ENCODE data around the gene AGPS.
"Not testable (repeated sequence)": the region's sequence is repeated elsewhere in the genome, so short reads cannot be mapped to it uniquely, and the experiment has no call there.

The AGPS gene

DNA sequence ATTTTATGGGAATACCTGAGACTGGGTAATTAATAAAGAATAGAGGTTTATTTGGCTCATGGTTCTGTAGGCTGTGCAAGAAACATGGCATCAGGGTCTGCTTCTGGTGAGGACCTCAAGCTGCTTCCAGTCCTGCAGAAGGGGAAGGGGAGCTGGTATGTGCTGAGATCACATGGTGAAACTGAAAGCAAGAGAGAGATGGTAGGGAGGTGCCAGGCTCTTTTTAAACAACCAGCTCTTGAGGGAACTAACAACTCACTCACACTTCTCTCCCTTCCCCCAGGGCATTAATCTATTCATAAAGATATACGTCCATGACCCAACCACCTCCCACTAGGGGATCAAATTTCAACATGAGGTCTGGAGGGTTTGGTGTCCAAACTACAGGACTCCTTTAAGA is 40.1 kb downstream of the AGPS start:
- TF ChIP-seq, protein P1, sequence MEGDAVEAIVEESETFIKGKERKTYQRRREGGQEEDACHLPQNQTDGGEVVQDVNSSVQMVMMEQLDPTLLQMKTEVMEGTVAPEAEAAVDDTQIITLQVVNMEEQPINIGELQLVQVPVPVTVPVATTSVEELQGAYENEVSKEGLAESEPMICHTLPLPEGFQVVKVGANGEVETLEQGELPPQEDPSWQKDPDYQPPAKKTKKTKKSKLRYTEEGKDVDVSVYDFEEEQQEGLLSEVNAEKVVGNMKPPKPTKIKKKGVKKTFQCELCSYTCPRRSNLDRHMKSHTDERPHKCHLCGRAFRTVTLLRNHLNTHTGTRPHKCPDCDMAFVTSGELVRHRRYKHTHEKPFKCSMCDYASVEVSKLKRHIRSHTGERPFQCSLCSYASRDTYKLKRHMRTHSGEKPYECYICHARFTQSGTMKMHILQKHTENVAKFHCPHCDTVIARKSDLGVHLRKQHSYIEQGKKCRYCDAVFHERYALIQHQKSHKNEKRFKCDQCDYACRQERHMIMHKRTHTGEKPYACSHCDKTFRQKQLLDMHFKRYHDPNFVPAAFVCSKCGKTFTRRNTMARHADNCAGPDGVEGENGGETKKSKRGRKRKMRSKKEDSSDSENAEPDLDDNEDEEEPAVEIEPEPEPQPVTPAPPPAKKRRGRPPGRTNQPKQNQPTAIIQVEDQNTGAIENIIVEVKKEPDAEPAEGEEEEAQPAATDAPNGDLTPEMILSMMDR (IDR thresholded peaks at IDR 0.05; ENCODE audit: control insufficient read depth, insufficient read depth, low read depth, low read length, missing control alignments): no peak
- no peak overlapping the region for H3K4me3 ChIP-seq (ENCODE audit: control insufficient read depth, low read depth, low read length)
- DNase-seq (ENCODE audit: low read depth): no peak

DNA sequence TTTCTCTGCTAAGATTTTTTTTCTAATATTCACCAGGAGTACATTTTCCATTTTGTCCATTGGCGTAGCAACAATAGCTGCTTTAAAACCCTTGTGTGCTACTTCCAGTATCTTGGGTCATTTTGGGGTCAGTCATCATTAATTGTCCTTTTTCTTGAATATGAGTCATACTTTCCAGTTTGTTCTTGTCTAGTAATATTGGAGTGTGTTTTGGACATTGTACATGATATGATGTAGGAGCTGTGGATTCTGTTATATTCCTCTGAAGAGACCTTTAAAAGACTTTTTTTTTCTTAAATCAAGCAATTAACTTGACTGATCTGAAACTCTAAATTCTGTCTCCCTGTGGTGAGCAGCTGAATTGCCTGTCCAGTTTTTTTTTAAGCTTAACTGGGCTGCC is 40.8 kb downstream of the AGPS start:
- no peak for DNase-seq (ENCODE audit: low read depth)
- TF ChIP-seq, protein P1 (IDR thresholded peaks at IDR 0.05; ENCODE audit: control insufficient read depth, insufficient read depth, low read depth, low read length, missing control alignments): no peak
- H3K4me3 ChIP-seq (ENCODE audit: control insufficient read depth, low read depth, low read length): no peak overlapping the region

DNA sequence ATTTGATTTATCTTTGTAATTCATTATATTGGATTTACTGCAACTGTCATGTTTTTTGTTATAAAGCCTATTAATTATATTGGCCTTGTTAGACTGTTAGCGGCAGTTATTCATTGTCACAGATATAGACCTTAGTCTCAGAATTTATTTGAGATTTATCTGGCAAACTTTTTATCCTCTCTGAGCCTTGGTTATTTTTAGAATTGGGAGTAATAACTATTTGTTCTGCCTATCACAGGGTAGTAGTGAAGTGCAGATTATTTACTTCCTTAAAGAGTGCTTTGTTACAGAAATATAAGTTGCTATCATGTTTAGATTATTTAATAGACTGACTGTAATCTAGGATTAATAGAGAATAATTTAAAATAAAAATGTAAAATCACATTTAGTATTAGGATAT is 41.9 kb downstream of the AGPS start:
- H3K4me3 ChIP-seq (ENCODE audit: control insufficient read depth, low read depth, low read length): no peak overlapping the region
- no peak for DNase-seq (ENCODE audit: low read depth)
- TF ChIP-seq, protein P1 (IDR thresholded peaks at IDR 0.05; ENCODE audit: control insufficient read depth, insufficient read depth, low read depth, low read length, missing control alignments): no peak

DNA sequence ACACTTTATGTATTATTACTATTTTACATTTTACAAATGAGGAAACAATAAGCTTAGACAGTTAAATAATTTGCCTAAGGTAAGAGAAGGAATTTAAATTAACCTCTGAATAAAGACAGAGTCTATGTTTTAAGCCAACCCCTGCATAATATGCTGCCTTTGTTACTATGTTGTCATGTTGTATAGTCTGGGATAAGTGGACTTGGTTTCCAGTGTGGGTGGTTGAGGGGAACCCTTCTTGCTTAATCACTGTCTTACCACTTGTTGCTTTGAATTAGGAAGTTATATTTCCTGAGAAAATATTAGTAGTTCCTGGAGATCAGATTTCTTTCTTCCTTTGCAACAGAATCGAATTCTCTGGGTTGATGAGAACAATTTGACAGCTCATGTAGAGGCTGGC is 52.6 kb downstream of the AGPS start:
- TF ChIP-seq, protein P1 (IDR thresholded peaks at IDR 0.05; ENCODE audit: control insufficient read depth, insufficient read depth, low read depth, low read length, missing control alignments): no peak
- no peak overlapping the region for H3K4me3 ChIP-seq (ENCODE audit: control insufficient read depth, low read depth, low read length)
- DNase-seq (ENCODE audit: low read depth): no peak

GRCh38 chr2:177448031-177448430 is 55.5 kb downstream of the AGPS start:
- H3K4me3 ChIP-seq (ENCODE audit: control insufficient read depth, low read depth, low read length): no peak overlapping the region
- TF ChIP-seq, protein P1 (IDR thresholded peaks at IDR 0.05; ENCODE audit: control insufficient read depth, insufficient read depth, low read depth, low read length, missing control alignments): no peak
- DNase-seq (ENCODE audit: low read depth): no peak

GRCh38 chr2:177449159-177449558 is 56.6 kb downstream of the AGPS start:
- TF ChIP-seq, protein P1 (IDR thresholded peaks at IDR 0.05; ENCODE audit: control insufficient read depth, insufficient read depth, low read depth, low read length, missing control alignments): no peak

GRCh38 chr2:177455187-177455586 is 62.6 kb downstream of the AGPS start:
- TF ChIP-seq, protein P1 (IDR thresholded peaks at IDR 0.05; ENCODE audit: control insufficient read depth, insufficient read depth, low read depth, low read length, missing control alignments): no peak
- no peak overlapping the region for H3K4me3 ChIP-seq (ENCODE audit: control insufficient read depth, low read depth, low read length)
- DNase-seq (ENCODE audit: low read depth): no peak

More at GRCh38 chr2:177449159-177449558, 56.6 kb downstream of the AGPS start:
- no peak overlapping the region for H3K4me3 ChIP-seq (ENCODE audit: control insufficient read depth, low read depth, low read length)
- no peak for DNase-seq (ENCODE audit: low read depth)

- DNase-seq (ENCODE audit: low read depth); H3K4me3 ChIP-seq (ENCODE audit: control insufficient read depth, low read depth, low read length): not testable (repeated sequence)
These were observed 67.2 kb downstream of the AGPS start for GRCh38 chr2:177459756-177460155.
